NB4 (cell line): ENCODE data around the gene FRAS1.

Experiments
- MAX ChIP-seq: IDR thresholded peaks from 2 replicates; pipeline ENCODE4 v1.6.1; 2011; ENCODE audit warnings: low read depth, low read length
- POLR2A ChIP-seq: IDR thresholded peaks from 2 replicates; pipeline ENCODE4 v1.6.1; 2011; ENCODE audit warnings: mild to moderate bottlenecking; ENCODE audit not compliant: insufficient read length; ENCODE audit errors: extremely low read depth
- TF ChIP-seq, protein P1 (sequence below): IDR thresholded peaks from one replicate; pipeline ENCODE4 v1.5.1; 2012; ENCODE audit warnings: low read depth, low read length

DNA sequence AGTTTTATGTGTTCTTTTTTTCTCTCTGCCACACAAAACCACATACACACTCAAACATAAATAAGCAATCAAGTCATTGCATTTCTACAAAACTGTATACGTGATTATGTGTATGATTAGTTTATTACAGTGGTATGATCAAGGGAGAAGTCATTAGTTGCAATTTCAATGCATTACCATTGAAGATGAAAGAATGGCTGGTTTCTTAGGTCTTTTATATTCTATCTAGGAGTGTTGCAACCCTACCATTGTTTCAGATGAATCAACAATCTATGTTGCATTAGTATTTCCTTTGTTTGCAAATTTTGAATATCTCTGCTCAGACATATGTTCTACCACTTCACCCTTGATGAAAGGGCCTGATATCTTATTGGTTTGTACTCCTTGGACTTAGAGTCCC lies 501.3 kb downstream of the FRAS1 start:
- TF ChIP-seq, protein P1, sequence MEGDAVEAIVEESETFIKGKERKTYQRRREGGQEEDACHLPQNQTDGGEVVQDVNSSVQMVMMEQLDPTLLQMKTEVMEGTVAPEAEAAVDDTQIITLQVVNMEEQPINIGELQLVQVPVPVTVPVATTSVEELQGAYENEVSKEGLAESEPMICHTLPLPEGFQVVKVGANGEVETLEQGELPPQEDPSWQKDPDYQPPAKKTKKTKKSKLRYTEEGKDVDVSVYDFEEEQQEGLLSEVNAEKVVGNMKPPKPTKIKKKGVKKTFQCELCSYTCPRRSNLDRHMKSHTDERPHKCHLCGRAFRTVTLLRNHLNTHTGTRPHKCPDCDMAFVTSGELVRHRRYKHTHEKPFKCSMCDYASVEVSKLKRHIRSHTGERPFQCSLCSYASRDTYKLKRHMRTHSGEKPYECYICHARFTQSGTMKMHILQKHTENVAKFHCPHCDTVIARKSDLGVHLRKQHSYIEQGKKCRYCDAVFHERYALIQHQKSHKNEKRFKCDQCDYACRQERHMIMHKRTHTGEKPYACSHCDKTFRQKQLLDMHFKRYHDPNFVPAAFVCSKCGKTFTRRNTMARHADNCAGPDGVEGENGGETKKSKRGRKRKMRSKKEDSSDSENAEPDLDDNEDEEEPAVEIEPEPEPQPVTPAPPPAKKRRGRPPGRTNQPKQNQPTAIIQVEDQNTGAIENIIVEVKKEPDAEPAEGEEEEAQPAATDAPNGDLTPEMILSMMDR: no peak
- TF ChIP-seq POLR2A: no peak
- TF ChIP-seq MAX: no peak
